Tongue (tissue), 2 donors: ENCODE data around the gene MYOG. TPM values are rescaled to one million over a fixed set of nuclear protein-coding genes. Genes with fewer than 3 reads are reported as not detected.

Source experiments
- DNase-seq: peaks from one replicate; pipeline ENCODE4 v3.0.0-alpha.2; 2015
- total RNA-seq: library from RNA; depleted of rRNA; stranded (reverse); fragments of >200 nt; gene quantifications from one replicate; pipeline ENCODE4 v1.2.3, GENCODE V29; 2014

The MYOG gene
- total RNA-seq, 1 donor from 2014 or later = 256 TPM

DNA sequence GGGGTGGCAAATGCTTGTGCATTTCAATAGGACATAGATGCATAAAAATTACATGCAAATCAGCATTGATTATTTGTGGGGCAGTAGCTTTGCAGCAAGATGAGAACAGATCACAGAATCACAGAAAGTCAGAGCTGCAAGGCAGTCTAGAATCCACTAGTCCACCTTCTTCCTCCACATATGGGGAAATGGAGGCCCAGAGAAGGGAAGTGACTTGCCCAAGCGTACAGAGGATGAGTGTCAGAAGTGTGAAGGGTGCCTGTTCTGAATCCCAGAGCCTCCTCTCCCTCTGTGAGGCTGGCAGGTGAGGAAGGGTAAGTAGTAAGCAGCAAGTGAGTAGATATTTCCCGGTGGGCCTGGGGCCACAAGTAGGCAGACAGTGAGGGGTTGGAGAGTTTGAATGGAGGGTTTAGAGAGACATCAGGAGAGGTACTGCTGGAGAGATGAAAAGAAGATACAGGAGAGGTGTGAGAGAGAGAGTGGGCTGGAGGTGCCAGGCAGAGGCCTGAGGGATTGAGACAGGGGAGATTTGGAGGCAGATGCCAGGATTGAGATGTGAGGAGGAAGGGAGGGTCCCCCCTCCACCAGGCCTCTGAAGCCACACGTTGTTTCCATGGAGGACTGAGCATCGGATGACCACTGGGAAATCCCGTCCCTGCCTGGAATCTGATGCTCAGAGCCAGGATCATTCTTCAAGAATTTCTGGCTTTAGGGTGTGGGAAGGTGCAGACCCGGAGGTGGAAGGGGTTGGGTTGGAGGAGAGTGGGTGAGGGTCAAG, 4.8 kb upstream of the MYOG start:
- peak; percentile 60 for DNase-seq

DNA sequence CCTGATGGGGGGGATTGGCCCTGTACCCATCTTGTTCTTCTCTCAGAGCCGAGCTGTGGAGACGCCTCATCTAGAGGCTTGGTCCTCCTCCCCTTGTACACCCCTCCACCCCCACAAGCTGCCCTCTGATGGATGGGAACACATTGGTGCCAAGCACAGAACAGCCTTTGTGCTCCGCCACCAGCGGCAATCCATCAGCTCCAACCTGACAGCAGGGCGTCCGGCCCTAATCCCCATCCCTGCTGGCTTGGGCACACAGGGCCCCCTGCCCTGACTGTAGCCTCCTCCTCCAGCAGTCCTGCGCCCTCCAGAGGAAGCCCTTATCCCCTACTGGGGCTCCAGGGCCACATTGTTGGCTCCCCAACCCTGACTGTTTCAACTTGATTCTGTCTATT, 3.8 kb upstream of the MYOG start:
- DNase-seq = peak; percentile 94

DNA sequence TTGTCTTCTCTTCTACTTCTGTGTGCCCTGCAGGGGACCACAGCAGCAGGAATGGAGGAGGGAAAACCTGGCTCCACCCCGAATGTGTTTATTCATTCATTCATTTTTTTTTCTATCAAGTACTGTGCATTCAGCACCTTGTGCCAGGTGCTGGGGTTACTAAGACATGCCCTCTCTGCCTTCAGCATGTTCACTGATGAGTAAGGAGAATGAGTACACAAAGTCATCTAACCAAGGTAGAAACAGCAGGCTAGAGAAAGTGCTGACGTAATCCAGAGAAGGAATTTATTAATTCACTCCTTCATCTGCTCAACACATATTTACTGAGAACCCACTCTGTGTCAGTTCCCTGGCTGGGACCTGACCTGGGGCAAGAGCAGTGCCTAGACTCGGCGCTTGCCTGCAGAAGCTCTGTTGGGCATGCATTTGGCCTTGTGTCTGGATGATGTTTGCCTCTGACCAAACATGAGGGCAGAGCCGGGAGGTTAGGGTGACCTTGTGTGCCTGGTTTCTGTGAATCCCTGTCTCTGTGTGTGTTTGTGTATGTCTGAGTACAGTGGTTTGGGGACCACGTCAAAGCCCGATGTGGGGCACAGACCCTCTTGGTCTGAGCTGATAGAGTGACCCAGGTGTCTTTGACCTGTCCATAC, 3.3 kb upstream of the MYOG start:
- DNase-seq = no peak

DNA sequence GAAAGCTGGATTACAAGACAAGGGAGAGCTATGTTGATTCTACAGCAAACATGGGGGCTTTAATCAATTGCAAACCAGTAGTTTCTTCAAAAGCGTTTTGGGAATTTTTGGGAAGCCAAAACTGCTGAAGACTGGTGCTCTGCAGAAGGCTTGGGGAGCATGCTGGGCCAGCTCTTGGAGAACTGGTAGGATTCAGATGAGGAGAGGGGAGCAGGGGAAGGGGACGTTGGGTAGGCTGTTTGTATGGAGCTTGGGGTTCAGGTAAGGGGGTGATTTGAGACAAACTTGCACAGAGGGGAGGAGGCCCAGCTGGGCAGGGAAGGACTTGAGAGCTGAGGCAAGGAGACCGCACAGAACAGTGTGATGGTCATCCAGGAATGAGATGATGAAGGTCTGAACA, 2.6 kb upstream of the MYOG start:
- no peak for DNase-seq

DNA sequence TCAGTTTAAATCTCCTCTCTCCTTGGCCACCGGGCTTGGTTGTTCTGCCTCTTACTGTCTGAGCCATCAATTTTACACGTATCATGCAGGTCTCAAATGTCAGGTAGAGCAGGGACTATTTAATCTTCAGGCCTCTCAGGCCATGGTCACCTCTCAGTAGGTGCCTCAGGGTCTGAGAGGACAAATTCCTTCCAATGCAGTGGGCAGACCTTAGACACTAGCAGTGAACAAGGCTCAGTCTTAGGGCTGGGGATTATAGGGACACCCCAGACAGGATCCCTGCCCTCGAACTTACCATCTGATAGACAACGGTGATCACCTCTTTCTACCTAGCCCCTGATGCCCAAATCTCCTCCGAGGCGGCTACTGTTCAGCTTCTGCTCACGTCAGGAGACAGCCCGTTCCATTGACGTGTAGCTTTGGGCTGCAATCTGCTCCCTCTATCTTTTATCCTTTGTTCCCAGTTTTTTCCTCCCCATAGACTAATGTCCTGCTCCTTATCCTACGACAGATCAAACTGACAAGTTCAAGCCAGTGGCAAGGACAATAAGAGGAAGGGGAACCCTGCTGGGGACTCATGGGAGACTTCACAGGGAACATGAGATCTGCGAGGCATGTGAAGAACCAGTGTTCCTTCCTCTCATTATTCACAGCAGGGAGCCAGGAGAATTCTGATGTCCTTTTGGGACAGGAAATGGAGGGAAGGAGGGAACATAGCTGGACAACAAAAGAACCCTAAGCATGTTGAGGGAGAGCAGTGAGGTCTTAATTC, 1.4 kb upstream of the MYOG start:
- DNase-seq = no peak

DNA sequence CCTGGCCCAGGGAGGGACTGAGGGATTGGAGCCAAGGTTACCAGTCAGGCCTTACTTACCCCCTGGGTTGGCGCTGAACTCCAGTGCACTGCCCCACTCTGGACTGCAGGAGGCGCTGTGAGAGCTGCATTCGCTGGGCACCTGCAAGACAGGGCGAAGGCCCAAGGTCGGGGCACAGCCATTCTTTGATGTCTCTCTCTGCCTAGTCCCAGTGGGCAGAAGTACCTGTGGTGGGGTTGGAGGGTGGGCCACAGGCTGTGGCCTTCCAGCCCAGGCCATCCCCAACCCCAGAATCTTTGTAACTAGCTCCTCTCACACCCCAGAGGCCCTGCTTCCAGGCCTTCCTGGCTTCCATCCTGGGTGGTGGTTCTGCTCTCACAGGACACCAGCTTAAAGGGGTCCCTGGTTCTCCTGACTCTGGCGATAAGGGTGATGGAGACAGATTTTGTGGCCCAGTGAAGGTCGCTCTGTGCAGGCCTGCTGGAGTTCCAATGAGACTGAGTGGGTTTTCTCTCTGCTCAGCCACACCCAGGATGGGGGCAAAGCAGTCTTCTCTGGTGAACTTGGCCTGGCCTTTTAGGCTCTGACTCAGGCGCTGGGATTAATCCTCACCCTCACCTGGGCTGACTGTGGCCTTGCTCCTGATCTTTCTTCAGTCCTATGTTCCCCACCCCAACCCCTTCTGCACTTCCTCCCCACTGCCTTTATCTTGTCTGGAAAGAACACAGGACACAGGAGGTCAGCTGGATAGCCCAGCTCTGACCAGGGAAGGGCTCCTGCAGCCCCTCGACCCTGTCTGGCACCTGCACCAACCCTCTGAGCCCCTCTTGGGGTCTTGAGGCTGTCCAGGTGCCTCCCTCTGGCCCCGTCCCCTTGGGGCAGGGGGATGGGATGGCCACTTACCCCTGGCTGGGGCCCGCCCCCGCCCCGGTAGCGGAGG, 954 bp downstream of the MYOG start:
- DNase-seq = no peak

DNA sequence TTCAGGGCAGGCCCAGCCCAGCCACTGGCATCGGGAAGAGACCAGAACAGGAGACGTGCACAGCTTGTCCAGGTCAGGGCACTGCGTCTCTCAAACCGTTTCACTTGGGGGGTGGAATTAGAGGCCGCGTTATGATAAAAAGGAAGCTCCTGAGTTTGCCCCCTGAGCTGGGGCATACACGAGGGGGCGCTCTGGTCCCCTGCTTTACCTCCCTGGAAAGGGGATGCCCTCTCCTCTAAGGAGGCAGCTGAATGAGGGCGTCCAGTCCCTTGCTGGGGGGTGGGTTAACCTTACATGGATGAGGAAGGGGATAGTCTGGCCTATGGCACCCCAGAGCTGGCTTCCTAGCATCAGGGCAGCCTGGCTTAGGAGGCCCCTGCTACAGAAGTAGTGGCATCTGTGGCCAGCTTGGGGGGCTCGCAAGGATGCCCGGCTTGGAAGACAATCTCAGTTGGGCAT, 2.3 kb downstream of the MYOG start:
- no peak for DNase-seq

DNA sequence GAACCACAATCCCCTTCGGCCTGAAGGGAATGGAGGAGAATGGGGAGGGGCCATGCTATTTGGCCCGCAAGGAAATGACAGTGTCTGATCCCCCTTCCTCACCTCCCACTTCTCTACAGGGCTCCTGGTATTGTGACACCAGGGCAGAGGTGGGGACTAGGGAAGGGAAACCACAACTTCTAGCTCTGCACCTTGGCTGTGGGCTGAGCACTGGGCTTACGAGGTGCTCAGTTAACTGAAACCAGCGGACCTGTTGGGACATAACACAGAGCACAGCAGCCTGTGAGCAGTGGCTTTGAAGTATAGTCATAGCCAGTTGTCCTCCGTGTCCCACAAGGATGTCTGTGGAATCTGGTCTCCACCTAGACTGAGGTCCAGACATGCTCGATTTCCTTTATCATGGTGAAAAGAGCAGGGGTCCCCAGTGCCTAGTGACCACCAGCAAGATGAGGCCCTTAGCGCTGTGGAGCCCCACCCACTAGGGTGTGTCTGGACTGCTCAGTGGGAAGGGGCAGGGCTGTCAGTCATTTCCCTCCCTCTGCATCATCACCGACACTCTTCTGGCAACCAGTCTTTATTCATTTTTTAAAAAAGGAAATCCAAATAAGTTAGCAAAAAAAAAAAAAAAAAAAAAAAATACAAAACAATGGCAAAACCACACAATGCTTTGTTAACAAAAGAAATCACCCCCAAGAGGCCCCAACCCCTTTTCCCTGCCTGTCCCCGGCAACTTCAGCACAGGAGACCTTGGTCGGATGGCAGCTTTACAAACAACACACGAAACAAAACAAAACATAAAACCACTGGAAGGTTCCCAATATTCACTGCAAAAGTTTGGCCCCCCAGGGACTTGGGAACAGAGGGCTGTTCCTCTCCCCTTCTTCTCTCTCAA, 3.0 kb downstream of the MYOG start:
- DNase-seq = no peak

DNA sequence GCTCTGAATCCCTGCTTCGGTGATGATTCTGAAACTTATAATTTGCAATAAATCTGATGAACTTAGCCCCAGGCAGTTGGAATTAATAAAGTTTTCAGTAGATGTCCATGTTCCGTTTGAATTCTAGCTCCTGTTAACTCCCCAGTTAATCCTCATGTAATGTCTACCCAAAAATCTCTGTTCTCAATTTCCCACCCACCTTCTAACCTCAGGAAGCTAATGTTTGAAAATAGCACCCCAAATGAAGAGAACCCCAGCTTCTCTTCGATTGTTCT, 3.6 kb downstream of the MYOG start:
- no peak for DNase-seq

DNA sequence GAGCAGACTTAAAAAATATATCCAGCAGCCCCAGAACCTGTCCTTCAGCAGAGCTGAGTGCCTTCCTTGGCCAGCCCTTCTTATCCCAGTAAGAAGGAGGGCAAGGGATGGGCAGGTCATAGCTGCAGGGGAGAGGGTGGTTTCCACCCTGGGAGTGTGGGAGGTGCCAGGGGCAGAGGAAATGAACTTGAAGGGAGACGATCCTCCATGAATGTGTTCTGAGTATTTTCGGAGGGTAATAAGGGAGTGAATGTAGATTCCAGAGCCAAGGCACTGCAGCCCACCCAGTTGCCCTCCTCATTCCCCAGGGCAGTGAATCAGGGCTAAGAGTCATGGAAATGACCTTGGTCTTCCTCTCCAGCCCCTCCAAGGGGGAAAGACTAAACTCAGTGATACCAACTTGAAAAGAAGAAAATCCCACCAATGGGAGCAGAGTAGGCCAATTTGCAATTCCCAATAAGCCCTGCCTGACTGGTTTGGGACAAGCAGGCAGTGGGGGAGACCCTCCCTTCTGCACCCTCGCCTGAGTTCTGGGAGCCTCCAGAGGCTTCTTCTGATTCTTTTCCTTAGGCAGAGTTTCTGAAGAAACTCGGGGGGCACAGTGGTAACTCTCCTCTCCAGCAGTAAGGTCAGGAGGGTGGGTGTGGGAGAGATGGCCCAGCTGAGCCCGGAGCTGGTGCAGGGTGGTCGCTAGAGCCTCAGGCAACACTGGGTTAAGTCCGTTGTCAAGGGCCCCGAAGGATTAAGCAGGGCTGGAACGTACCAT, 4.2 kb downstream of the MYOG start:
- no peak for DNase-seq

DNA sequence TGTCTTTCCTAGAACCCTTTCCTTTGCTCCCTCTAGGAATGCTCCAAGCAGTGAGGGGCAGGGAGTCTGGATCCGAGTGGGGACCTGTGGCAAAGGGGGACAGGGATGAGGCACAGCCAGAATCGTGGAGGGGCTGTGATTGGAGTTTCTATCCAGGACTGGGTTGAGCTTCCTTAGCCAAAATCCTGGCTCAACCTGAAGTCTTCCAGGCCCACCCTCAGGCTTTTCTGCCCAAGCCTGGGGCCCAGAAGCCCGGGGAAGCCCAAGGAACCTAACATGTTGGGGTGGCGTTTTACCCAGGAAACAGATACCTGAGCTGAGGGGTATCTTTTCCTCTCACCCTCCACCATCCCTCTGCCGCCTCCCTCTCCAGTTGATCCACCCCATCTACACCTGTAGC, 5.4 kb downstream of the MYOG start:
- DNase-seq = no peak

DNA sequence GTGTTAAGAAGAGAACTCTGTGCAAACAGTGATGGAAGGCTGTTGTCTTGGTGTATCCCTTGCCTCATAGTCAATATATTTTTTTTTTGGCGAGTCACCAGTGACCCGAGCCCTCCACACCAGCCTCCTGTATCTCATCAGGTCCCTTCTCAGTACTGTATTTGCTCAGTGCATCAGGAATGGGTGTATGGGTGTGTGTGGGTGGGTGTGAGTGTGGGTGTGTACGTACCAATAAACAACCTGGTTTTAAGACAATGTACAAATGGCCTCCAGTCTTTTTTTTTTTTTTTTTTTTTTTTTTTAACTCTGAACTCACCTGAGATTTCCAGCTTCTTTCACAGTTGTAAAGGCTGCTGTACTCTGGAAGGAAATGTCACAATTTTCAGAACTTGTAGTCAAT, 7.3 kb downstream of the MYOG start:
- no peak for DNase-seq

DNA sequence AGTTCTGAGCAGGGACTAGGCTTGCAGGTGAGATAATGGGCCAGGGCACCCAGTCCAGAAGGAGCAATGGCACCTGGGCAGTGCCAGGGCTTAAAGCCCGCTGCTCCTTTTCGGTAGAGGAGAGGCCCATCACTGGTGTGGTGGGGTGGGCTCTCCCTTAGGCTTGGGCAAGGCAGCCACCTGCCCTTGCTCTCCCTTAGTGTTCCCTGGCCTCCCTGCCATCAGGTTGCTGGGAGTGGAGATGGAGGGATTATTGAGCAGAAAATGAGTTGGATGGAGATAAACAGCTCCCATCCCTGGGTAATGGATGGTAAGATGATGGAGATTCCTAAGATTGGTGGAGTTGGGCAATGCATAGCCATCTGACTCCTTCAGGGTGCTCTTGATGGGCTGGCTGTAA, 7.9 kb downstream of the MYOG start:
- DNase-seq = no peak

DNA sequence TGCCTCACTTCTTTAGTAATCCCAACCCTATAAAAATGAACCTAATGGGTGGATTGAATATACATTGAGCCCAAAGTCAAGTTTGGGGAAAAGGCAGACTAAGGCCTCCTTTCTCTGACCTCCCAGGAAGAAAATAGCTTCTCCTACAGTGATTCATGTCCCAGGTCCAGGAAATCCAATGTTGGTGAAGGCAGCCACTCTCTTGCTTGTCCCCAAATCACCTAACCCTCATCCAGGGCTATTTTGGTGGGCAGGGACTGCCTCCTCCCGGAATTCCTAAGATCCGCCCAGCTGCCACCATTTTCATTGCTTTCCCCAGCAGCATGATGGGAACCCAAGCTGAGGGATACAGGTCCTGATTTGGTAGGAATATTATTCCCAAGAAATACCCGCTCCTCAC, 8.4 kb downstream of the MYOG start:
- DNase-seq = no peak

DNA sequence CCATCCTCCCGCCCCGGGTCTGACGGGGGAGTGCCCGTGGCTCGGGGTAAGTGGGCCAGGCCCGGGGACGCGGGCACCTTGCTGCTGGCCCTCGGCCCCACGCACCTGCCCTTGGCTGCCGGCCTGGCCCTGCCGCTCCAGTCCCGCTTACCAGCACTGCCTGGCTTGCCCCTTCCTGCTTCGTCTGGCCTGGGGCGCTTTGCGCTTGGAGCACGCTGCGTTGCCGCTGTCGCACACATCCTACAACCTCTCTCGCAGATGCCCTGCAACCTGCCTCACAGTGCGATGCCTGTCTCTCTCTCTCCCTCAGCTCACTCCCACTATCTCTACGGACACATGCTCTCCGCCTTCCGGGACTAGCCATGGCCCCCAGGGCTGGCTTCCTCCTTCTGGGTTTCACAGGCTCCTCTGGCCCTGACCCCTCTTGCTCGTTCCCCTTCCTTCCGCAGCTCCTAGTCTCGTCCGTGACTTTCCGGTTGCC, 9.7 kb downstream of the MYOG start:
- no peak for DNase-seq

DNA sequence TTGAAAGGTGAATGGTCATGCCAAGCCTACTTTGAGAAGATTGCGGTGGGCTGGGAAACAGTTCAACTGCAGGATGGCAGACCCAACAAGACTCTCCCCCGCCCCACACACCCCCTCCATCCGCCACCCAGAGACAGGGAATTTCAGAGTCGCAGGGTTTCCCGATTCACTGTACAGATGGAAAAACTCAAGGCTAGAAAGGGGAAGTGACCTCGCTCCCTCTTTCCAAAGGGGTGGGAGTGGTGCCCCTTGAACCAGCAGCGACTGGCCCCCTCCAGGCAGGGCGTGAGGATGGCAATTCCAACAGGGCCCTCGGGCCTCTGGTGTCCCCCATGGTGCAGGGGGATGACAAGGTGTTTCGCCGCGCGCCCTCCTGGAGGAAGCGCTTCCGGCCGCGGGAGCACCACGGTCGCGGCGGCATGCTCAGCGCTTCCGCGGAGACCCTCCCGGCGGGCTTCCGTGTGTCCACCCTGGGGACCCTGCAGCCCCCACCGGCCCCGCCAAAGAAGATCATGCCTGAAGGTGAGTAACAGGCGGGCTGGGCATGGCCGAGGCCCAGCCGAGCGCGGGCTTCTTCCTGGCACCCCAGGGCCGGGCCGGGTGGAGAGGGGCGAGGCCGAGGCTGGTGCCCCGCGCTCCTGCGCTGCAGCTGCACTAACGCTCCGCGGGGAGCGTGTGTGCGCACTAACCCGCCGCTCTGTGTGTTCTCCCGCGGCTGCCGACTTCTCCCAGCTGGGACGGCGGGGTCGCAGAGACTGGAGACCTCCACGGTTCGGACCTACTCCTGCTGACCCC, 10.4 kb downstream of the MYOG start:
- DNase-seq = no peak

DNA sequence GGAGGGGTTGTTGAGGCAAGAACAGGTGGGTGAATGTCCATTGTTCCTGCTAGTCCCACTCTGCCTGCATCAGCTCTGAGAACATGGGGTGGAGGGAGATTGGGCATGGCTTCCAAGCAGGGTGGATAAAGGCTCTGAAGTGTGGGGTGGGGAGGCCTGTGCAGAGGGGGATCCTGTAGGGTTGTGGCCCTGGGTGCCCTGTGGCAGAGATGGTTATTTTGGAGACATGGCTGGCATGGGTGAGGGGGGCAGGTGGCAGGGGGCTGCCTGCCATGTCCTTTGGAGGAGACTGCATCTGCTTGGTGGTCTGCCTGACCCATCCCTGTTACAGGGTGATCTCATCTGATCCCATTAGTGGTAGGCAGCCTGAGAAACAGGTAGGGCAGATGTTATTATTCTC, 11.2 kb downstream of the MYOG start:
- no peak for DNase-seq

DNA sequence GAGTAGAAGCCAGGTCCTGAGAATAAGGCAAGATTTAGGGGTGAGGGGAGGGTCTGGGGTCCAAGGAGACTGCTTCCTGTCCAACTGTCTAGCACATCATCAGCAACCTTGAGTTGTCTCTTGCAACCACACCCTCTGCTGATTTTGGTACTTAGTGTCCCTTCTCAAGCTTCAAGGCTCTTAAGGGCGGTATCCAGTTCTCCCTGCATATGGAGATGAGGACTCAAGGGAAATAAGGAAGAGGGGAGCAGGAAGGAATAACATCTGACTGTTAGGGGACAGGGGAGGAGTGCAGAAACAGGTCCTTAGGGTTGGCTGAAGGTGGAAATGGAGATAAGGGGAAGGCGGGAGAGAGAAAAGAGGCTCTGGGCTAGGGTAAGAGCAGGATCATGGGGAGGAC, 12.3 kb downstream of the MYOG start:
- DNase-seq = no peak

DNA sequence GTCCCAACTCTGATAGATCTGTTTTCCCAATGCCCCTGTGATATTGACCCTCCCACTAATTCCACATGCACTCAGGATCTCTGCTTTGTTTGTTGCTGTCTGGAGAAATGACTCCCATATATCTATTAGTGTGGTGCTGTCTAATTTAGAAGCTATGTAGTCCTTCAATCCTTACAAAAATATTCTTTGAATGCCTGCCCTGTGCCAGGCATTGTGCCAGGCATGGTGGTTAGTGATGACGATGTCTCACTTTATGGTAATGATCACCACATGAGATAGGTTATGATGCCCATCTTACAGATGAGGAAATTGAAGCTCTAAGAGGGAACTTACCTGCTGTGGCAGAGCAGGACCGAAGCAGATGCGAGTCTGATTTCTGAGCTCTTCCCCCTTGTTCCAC, 12.9 kb downstream of the MYOG start:
- no peak for DNase-seq
